ENCODE measurements around the gene BNC2. TPM values are rescaled to one million over a fixed set of nuclear protein-coding genes. Genes with fewer than 3 reads are reported as not detected.
A peak's percentile ranks its signal among the peaks of the same experiment; 100 is the strongest.

Gene BNC2
- total RNA-seq, 1 experiment from 2014 or later, result 43.6 TPM

DNA sequence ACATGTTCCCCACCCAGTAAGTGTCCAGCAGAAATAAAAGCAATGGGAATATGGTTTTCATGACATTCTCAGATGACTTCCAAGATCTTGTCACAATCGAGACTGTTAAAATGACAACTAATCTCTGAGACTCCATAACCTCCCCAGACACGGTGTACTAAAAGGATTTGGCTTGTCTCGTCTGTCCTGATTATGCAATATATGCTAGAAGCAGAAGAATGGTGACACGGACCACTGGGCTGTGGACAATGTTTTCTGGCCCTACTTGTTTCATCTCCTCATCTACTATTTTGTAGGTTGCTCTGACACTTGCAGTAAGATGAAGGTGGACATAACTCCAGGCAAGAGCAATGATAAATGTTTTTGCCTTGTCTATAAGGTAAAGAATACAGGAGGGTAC lies 56.6 kb downstream of the BNC2 start:
- Histone ChIP-seq H2AFZ (ENCODE audit: low read length) (no peak overlapping the region), H3K27me3 (ENCODE audit: insufficient read depth, low read length) (no peaks in the 10 kb centered on the region), H4K5ac (ENCODE audit: insufficient read length, low read depth, low read length) (no peak overlapping the region), H2AK5ac (ENCODE audit: insufficient read length, low read length) (no peak overlapping the region), H4K91ac (ENCODE audit: insufficient read length, low read depth, low read length) (no peak overlapping the region), H3K9me3 (ENCODE audit: control insufficient read depth, low read depth, low read length) (no peaks in the 10 kb centered on the region), H3K4ac (ENCODE audit: low read depth, low read length) (no peak overlapping the region), H3K79me1 (ENCODE audit: insufficient read depth, low read depth, low read length, poor library complexity, severe bottlenecking) (peaks cover 3% of the 10 kb centered on the region), H4K8ac (replicated peaks; ENCODE audit: insufficient read length, low read depth, low read length) (no peak overlapping the region), H3K18ac (ENCODE audit: insufficient read length, low read depth, low read length) (no peak overlapping the region), H3K23ac (ENCODE audit: insufficient read length, low read depth, low read length) (no peak overlapping the region), H3K79me2 (ENCODE audit: insufficient read depth, low read length) (no peaks in the 10 kb centered on the region), H2BK12ac (ENCODE audit: insufficient read length, low read depth, low read length) (no peak overlapping the region), H3K4me2 (ENCODE audit: insufficient read depth, insufficient read length, low read length) (no peak overlapping the region), H3K14ac (ENCODE audit: insufficient read depth, low read length) (no peak overlapping the region), H3K23me2 (ENCODE audit: insufficient read length, low read depth, low read length, poor library complexity, severe bottlenecking) (no peaks in the 10 kb centered on the region), H4K20me1 (ENCODE audit: control insufficient read depth, insufficient read depth, insufficient read length) (no peaks in the 10 kb centered on the region), H3K56ac (ENCODE audit: insufficient read length, low read depth, low read length) (no peak overlapping the region), H2BK15ac (ENCODE audit: low read depth, low read length) (no peak overlapping the region), H3K4me1 (ENCODE audit: insufficient read depth, low read length) (peaks cover 23% of the 10 kb centered on the region; the same call in 1 of the 2 replicates), H2BK20ac (ENCODE audit: low read depth, low read length, poor library complexity, severe bottlenecking) (no peak overlapping the region), H3K9ac (ENCODE audit: extremely low read depth, insufficient read length, low read length) (no peak overlapping the region), H3K27ac (ENCODE audit: insufficient read length, low read depth, low read length) (no peak overlapping the region), H3T11ph (ENCODE audit: low read length) (no peak overlapping the region), H2BK5ac (ENCODE audit: insufficient read length, low read length) (no peak overlapping the region), H2BK120ac (ENCODE audit: low read depth, low read length, poor library complexity, severe bottlenecking) (no peak overlapping the region)
- no peaks in the 10 kb centered on the region for H3K27me3 Mint-ChIP-seq (ENCODE audit: low read depth)
- H3K4me3 Mint-ChIP-seq, result no peak overlapping the region
- WGBS (ENCODE audit: extremely low coverage, insufficient read length, low lambda C conversion rate), result no CpG with 5 or more reads among the region's 4 CpGs
- H3K27ac Mint-ChIP-seq, result peak overlapping the region in 1 of 3 experiments; percentile 30; a peak in 1 of 7 replicates
- TF ChIP-seq, protein P1, sequence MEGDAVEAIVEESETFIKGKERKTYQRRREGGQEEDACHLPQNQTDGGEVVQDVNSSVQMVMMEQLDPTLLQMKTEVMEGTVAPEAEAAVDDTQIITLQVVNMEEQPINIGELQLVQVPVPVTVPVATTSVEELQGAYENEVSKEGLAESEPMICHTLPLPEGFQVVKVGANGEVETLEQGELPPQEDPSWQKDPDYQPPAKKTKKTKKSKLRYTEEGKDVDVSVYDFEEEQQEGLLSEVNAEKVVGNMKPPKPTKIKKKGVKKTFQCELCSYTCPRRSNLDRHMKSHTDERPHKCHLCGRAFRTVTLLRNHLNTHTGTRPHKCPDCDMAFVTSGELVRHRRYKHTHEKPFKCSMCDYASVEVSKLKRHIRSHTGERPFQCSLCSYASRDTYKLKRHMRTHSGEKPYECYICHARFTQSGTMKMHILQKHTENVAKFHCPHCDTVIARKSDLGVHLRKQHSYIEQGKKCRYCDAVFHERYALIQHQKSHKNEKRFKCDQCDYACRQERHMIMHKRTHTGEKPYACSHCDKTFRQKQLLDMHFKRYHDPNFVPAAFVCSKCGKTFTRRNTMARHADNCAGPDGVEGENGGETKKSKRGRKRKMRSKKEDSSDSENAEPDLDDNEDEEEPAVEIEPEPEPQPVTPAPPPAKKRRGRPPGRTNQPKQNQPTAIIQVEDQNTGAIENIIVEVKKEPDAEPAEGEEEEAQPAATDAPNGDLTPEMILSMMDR (conservative IDR thresholded peaks at IDR 0.05), result no peak
- DNase-seq, result no peak
- peaks cover 60 to 65% of the 10 kb centered on the region in 2 experiments for H3K4me1 Mint-ChIP-seq
- no peaks in the 10 kb centered on the region for H3K9me3 Mint-ChIP-seq
- peaks cover 0 to 15% (median 3%) of the 10 kb centered on the region in 3 experiments; a peak in 6 of 7 replicates for H3K36me3 Mint-ChIP-seq (ENCODE audit: insufficient read depth in 1 of 3, low read depth in 3 of 3)

Measured in H9 (cell line).